Keratinocyte (primary cell): ENCODE data around the gene JPT1. TPM values are rescaled to one million over a fixed set of nuclear protein-coding genes. Genes with fewer than 3 reads are reported as not detected.

Experiments used
- DNase-seq: peaks from one replicate; pipeline ENCODE4 v3.0.0-alpha.2; 2011; ENCODE audit warnings: low read depth, missing footprints, low spot score
- FAIRE-seq: peaks from 2 replicates; lab custom pipeline; 2011; peaks lifted over from hg19 to GRCh38; lab: Jason Lieb, UNC
- H2AFZ ChIP-seq: 2 replicates; pipeline ENCODE4 v1.6.0; 2012; ENCODE audit warnings: low read length, control low read depth, inconsistent platforms; ENCODE audit not compliant: control insufficient read depth
- H3K27ac ChIP-seq: 2 replicates; pipeline ENCODE4 v1.5.1; 2011; ENCODE audit warnings: low read length; ENCODE audit not compliant: control insufficient read depth, insufficient read depth
- H3K27me3 ChIP-seq: 3 replicates; pipeline ENCODE4 v1.6.0; 2011; ENCODE audit warnings: low read length; ENCODE audit not compliant: control insufficient read depth, insufficient read depth; ENCODE audit errors: extremely low read depth
- H3K36me3 ChIP-seq, 2 experiments: 2 replicates in 1 of 2; 3 replicates in 1 of 2; pipeline ENCODE4 v1.5.1; 2011; ENCODE audit warnings: low read length in 2 of 2, mild to moderate bottlenecking in 1 of 2; ENCODE audit not compliant: control insufficient read depth in 2 of 2, insufficient read depth in 2 of 2; ENCODE audit errors: extremely low read depth in 1 of 2
- H3K4me1 ChIP-seq: 3 replicates; pipeline ENCODE4 v1.5.1; 2011; ENCODE audit warnings: low read length; ENCODE audit not compliant: control insufficient read depth, insufficient read depth; ENCODE audit errors: extremely low read depth
- H3K4me2 ChIP-seq: 3 replicates; pipeline ENCODE4 v1.6.0; 2011; ENCODE audit warnings: low read depth, low read length; ENCODE audit not compliant: control insufficient read depth, insufficient read depth; ENCODE audit errors: extremely low read depth
- H3K4me3 ChIP-seq, 3 experiments: fragments of 200-600 bp in 1 of 3; sonication (generic) in 1 of 3; 2 replicates in 2 of 3; 3 replicates in 1 of 3; pipeline ENCODE4 v1.5.1; 2011 to 2016; ENCODE audit warnings: low read length in 3 of 3, mild to moderate bottlenecking in 3 of 3, control low read depth in 2 of 3, inconsistent platforms in 1 of 3, low read depth in 1 of 3, mixed read lengths in 1 of 3, mixed run types in 1 of 3, moderate library complexity in 1 of 3; ENCODE audit not compliant: control insufficient read depth in 2 of 3, insufficient read depth in 2 of 3; ENCODE audit errors: extremely low read depth in 1 of 3
- H3K79me2 ChIP-seq: 2 replicates; pipeline ENCODE4 v1.6.0; 2012; ENCODE audit warnings: low read length; ENCODE audit not compliant: control insufficient read depth, insufficient read depth
- H3K9ac ChIP-seq: 3 replicates; pipeline ENCODE4 v1.6.0; 2011; ENCODE audit warnings: low read length; ENCODE audit not compliant: control insufficient read depth, insufficient read depth; ENCODE audit errors: extremely low read depth
- H3K9me1 ChIP-seq: 3 replicates; pipeline ENCODE4 v1.6.0; 2011; ENCODE audit warnings: low read length; ENCODE audit not compliant: control insufficient read depth, insufficient read depth; ENCODE audit errors: extremely low read depth
- H3K9me3 ChIP-seq: 2 replicates; pipeline ENCODE4 v1.5.1; 2012; ENCODE audit warnings: low read depth, low read length; ENCODE audit not compliant: control insufficient read depth
- H4K20me1 ChIP-seq: 3 replicates; pipeline ENCODE4 v1.6.0; 2011; ENCODE audit warnings: low read length; ENCODE audit not compliant: control insufficient read depth, insufficient read depth; ENCODE audit errors: extremely low read depth
- CTCF ChIP-seq, 3 experiments: IDR thresholded peaks in 1 of 3; conservative IDR thresholded peaks in 1 of 3; optimal IDR thresholded peaks in 1 of 3; 2 replicates in 2 of 3; 3 replicates in 1 of 3; pipeline versions ENCODE3 to v1.5.1; 2011; ENCODE audit warnings: low read length in 3 of 3, mild to moderate bottlenecking in 3 of 3, moderate library complexity in 2 of 3, control low read depth in 1 of 3, inconsistent platforms in 1 of 3; ENCODE audit not compliant: insufficient read depth in 2 of 3; ENCODE audit errors: extremely low read depth in 1 of 3
- EZH2 ChIP-seq: IDR thresholded peaks from one replicate; pipeline ENCODE4 v1.6.1; 2012; ENCODE audit warnings: inconsistent platforms, mild to moderate bottlenecking, low read length, moderate library complexity
- dilution Hi-C: fragments of 300-500 bp; cut with MboI; formaldehyde crosslinking; loops from one replicate; pipeline ENCODE4 v1.7.0; 2020; ENCODE audit warnings: low sequenced_read_pairs; ENCODE audit not compliant: extremely low pct_ligation_motif_present
- polyA plus RNA-seq, 5 experiments: library from polyadenylated mRNA; depleted of rRNA in 3 of 5; stranded (reverse) in 3 of 5; stranded (forward) in 1 of 5; unstranded in 1 of 5; fragments of >200 nt; gene quantifications; 1 replicate in 1 of 5; 2 replicates in 3 of 5; 3 replicates in 1 of 5; pipeline versions ENCODE4 v1.2.1 to v1.2.3, GENCODE V29; 2011 to 2012; ENCODE audit warnings: missing spikeins in 2 of 5, low read depth in 1 of 5, low replicate concordance in 1 of 5

The JPT1 gene
- polyA plus RNA-seq, 1 donor (not counting 4 experiments of a cell fraction or from before 2014, with no cell fraction given), result 142 TPM

GRCh38 chr17:75111777-75112335, 42.5 kb downstream of the JPT1 start:
- FAIRE-seq (no peak), DNase-seq (no peak)
- H3K4me3 ChIP-seq, result no peak overlapping the region
- H3K9ac ChIP-seq, result no peak overlapping the region
- H3K9me1 ChIP-seq, result no peaks in the 10 kb centered on the region
- dilution Hi-C loops, result no loop called here
- H2AFZ ChIP-seq, result no peak overlapping the region
- no peak overlapping the region for H3K27ac ChIP-seq
- H3K27me3 ChIP-seq, result no peaks in the 10 kb centered on the region
- TF ChIP-seq EZH2 (no peak), CTCF (optimal IDR thresholded peaks at IDR 0.05 in 1 of 3, IDR thresholded peaks at IDR 0.05 in 1 of 3, conservative IDR thresholded peaks at IDR 0.05 in 1 of 3; ENCODE audit: extremely low read depth in 1 of 3, insufficient read depth in 2 of 3, low read length in 3 of 3) (no peak)
- H3K79me2 ChIP-seq, result no peaks in the 10 kb centered on the region
- H4K20me1 ChIP-seq, result no peaks in the 10 kb centered on the region
- H3K36me3 ChIP-seq, result peaks cover 0 to 2% of the 10 kb centered on the region in 2 experiments
- H3K4me1 ChIP-seq, result peaks cover 17% of the 10 kb centered on the region
- no peak overlapping the region for H3K4me2 ChIP-seq
- no peaks in the 10 kb centered on the region for H3K9me3 ChIP-seq

DNA sequence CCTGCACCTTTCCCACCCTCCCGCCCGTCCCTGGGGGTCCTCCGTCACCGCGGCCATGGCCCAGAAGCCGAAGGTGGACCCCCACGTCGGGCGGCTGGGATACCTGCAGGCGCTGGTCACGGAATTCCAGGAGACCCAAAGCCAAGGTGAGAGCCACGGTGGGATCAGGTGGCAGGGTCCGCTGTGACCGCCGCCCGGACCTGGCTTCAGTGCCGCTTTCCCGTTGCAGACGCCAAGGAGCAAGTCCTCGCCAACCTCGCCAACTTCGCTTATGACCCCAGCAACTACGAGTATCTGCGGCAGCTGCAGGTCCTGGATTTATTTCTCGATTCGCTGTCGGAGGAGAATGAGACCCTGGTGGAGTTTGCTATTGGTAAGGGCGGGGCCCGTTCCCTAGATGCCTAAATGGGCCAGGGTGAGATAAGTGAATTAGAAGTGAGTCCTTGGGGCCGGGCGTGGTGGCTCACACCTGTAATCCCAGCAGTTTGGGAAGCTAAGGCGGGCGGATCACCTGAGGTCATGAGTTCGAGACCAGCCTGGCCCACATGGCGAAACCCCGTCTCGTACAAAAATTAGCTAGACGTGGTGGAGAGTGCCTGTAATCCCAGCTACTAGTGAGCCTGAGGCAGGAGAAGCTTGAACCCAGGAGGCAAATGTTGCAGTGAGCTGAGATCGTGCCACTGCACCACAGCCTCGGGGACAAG, 43.9 kb downstream of the JPT1 start:
- H3K9me3 ChIP-seq, result no peaks in the 10 kb centered on the region
- no peak for TF ChIP-seq EZH2
- no peak for TF ChIP-seq CTCF (optimal IDR thresholded peaks at IDR 0.05 in 1 of 3, IDR thresholded peaks at IDR 0.05 in 1 of 3, conservative IDR thresholded peaks at IDR 0.05 in 1 of 3; ENCODE audit: extremely low read depth in 1 of 3, insufficient read depth in 2 of 3, low read length in 3 of 3)
- no peaks in the 10 kb centered on the region for H3K79me2 ChIP-seq
- H3K4me1 ChIP-seq, result peaks cover 15% of the 10 kb centered on the region
- H2AFZ ChIP-seq, result peak overlapping the region; percentile 66
- no peak for FAIRE-seq
- dilution Hi-C loops, result no loop called here
- peak overlapping the region; percentile 65 to 78 (median 71) for H3K4me3 ChIP-seq
- no peaks in the 10 kb centered on the region for H3K9me1 ChIP-seq
- H4K20me1 ChIP-seq, result no peaks in the 10 kb centered on the region
- H3K9ac ChIP-seq, result peak overlapping the region; percentile 65
- peak overlapping the region; percentile 75 for H3K4me2 ChIP-seq
- H3K27ac ChIP-seq, result no peak overlapping the region
- peaks cover 0 to 1% of the 10 kb centered on the region in 2 experiments for H3K36me3 ChIP-seq
- no peak for DNase-seq
- H3K27me3 ChIP-seq, result no peaks in the 10 kb centered on the region
